PFSK-1 (cell line): ENCODE measurements around the gene ANKRD40CL.

Experiments
- POLR2AphosphoS5 ChIP-seq: IDR thresholded peaks from 2 replicates; pipeline ENCODE4 v1.6.1; 2012; ENCODE audit warnings: low read depth, mild to moderate bottlenecking, control low read depth, low read length, moderate library complexity
- SIN3A ChIP-seq: IDR thresholded peaks from 2 replicates; pipeline ENCODE4 v1.6.1; 2012; ENCODE audit warnings: mild to moderate bottlenecking, low read length, moderate library complexity, borderline replicate concordance; ENCODE audit not compliant: insufficient read depth
- TF ChIP-seq, protein P1 (sequence below), 2 experiments: IDR thresholded peaks; 2 replicates each; pipeline versions ENCODE4 v1.6.1 to v1.8.0; 2011 to 2012; ENCODE audit warnings: low read depth in 2 of 2, low read length in 2 of 2, control low read depth in 1 of 2, inconsistent platforms in 1 of 2, mild to moderate bottlenecking in 1 of 2, moderate library complexity in 1 of 2; ENCODE audit not compliant: insufficient read depth in 1 of 2

DNA sequence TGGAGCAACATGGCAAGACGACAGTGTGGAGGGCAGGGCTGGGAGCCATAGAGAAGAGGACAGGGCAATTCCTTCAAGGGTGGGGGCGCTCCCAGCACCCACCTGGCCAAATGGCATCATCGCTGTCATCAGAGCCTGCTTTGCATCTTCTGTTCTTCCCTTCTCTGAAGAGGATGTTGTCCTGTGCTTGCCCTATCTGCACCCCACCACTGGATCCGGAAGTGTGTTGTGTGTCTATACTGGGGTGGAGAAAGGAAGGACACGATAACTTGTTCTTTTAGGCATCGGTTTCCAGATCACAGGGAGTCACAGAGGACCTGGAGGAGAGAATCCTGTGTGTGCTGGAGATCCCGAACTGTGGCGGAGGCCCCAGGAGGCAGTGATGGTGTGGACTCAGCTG is 25.7 kb upstream of the ANKRD40CL start:
- TF ChIP-seq, protein P1, sequence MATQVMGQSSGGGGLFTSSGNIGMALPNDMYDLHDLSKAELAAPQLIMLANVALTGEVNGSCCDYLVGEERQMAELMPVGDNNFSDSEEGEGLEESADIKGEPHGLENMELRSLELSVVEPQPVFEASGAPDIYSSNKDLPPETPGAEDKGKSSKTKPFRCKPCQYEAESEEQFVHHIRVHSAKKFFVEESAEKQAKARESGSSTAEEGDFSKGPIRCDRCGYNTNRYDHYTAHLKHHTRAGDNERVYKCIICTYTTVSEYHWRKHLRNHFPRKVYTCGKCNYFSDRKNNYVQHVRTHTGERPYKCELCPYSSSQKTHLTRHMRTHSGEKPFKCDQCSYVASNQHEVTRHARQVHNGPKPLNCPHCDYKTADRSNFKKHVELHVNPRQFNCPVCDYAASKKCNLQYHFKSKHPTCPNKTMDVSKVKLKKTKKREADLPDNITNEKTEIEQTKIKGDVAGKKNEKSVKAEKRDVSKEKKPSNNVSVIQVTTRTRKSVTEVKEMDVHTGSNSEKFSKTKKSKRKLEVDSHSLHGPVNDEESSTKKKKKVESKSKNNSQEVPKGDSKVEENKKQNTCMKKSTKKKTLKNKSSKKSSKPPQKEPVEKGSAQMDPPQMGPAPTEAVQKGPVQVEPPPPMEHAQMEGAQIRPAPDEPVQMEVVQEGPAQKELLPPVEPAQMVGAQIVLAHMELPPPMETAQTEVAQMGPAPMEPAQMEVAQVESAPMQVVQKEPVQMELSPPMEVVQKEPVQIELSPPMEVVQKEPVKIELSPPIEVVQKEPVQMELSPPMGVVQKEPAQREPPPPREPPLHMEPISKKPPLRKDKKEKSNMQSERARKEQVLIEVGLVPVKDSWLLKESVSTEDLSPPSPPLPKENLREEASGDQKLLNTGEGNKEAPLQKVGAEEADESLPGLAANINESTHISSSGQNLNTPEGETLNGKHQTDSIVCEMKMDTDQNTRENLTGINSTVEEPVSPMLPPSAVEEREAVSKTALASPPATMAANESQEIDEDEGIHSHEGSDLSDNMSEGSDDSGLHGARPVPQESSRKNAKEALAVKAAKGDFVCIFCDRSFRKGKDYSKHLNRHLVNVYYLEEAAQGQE (IDR thresholded peaks at IDR 0.05; ENCODE audit: insufficient read depth in 1 of 2, low read depth in 2 of 2, low read length in 2 of 2): no peak
- TF ChIP-seq SIN3A (no peak), POLR2AphosphoS5 (no peak)
